Measurements from ENCODE around the gene LDLRAP1. TPM values are rescaled to one million over a fixed set of nuclear protein-coding genes. Genes with fewer than 3 reads are reported as not detected.
A peak's percentile ranks its signal among the peaks of the same experiment; 100 is the strongest.

Gene LDLRAP1
- total and polyA plus RNA-seq, 9 of the 15 experiments (the other 6 are each of a cell fraction or from before 2014, with no cell fraction given): 0.56 to 29.6 (median 16.2) TPM

- TF ChIP-seq RBM25 (IDR thresholded peaks at IDR 0.05; ENCODE audit: low read depth, low read length, severe bottlenecking): peak; percentile 99
Observed at GRCh38 chr1:25541425-25541824, 2.0 kb upstream of the LDLRAP1 start (continued).

GRCh38 chr1:25541889-25542658 is 1.3 kb upstream of the LDLRAP1 start:
- Histone ChIP-seq H3K9ac (ENCODE audit: insufficient read depth in 1 of 2, low read depth in 2 of 2, low read length in 2 of 2) (peak overlapping the region in 1 of 2 experiments; percentile 9; a peak in 1 of 4 replicates), H3K36me3 (ENCODE audit: control insufficient read depth, insufficient read depth, low read length) (no peaks in the 10 kb centered on the region), H3K9me1 (ENCODE audit: control insufficient read depth, insufficient read depth, low read length) (no peaks in the 10 kb centered on the region), H3K27me3 (ENCODE audit: control insufficient read depth in 2 of 2, insufficient read depth in 2 of 2, low read length in 2 of 2) (no peaks in the 10 kb centered on the region), H3K27ac (ENCODE audit: extremely low read depth, low read depth, low read length) (no peak overlapping the region), H3K9me3 (replicated peaks; ENCODE audit: control insufficient read depth, insufficient read depth, low read depth, low read length) (no peaks in the 10 kb centered on the region), H2AFZ (ENCODE audit: low read depth, low read length) (0 out of 2 replicates have a peak overlapping the region, but pooled peaks have one; percentile 11), H3K79me2 (ENCODE audit: control insufficient read depth, insufficient read depth, low read length) (peaks cover 22% of the 10 kb centered on the region), H3K4me3 (no peak overlapping the region), H3K4me1 (replicated peaks in 1 of 2; ENCODE audit: control insufficient read depth in 2 of 2, insufficient read depth in 2 of 2, low read length in 2 of 2) (peaks cover 22 to 29% of the 10 kb centered on the region in 2 experiments), H4K20me1 (replicated peaks; ENCODE audit: control insufficient read depth, insufficient read depth, low read length) (no peaks in the 10 kb centered on the region; the same call in 1 of the 2 replicates), H3K4me2 (ENCODE audit: insufficient read depth, low read length) (no peak overlapping the region)
- ATAC-seq (no peak), FAIRE-seq (no peak), DNase-seq (ENCODE audit: extremely low read depth in 1 of 4, low spot score in 3 of 4) (no peak)
- POLR2A ChIA-PET: interaction anchor here (0.8 kb wide), 1 partner anchor 7 kb away, joined by 3 read pairs; no protein-coding TSS in a partner anchor
- CTCF ChIA-PET (ENCODE audit: low intra/inter-chr PET ratio): no interaction called here
- 73% methylated on average over 8 of the region's 8 CpGs for whole genome bisulfite sequencing (ENCODE audit: insufficient coverage, low coverage, missing lambda C conversion rate)
- no TSS peak for BruUV-seq (replicated peaks)
- in situ Hi-C loops (cut with MboI): no loop called here
- intact Hi-C loops (cut with micrococcal nuclease): loop anchor here (5.0 to 10.0 kb wide), 2 partner anchors 153 to 255 kb away; no protein-coding TSS in a partner anchor
- TF ChIP-seq CBFA2T2 (conservative IDR thresholded peaks at IDR 0.05) (no peak), NFE2 (IDR thresholded peaks at IDR 0.05; ENCODE audit: low read depth) (no peak), ZBTB49 (CRISPR knock-in tag; IDR thresholded peaks at IDR 0.05; ENCODE audit: borderline replicate concordance) (no peak), MTF1 (CRISPR knock-in tag; IDR thresholded peaks at IDR 0.05; ENCODE audit: borderline replicate concordance) (no peak), ZFP36 (IDR thresholded peaks at IDR 0.05; ENCODE audit: low read depth, low read length, partially characterized antibody) (peak; percentile 71), SRSF9 (IDR thresholded peaks at IDR 0.05; ENCODE audit: borderline replicate concordance, low read depth, low read length) (no peak), GATAD2A (IDR thresholded peaks at IDR 0.05) (no peak), KDM1A (IDR thresholded peaks at IDR 0.05) (0 out of 4 replicates have a peak, but pooled peaks of 1 of the 2 experiments have one; percentile 40), ZNF699 (CRISPR knock-in tag; IDR thresholded peaks at IDR 0.05; ENCODE audit: insufficient replicate concordance) (no peak), TOE1 (IDR thresholded peaks at IDR 0.05; ENCODE audit: borderline replicate concordance) (no peak), TOE1 (CRISPR knock-in tag; IDR thresholded peaks at IDR 0.05; ENCODE audit: borderline replicate concordance, low read depth) (no peak), CHD4 (IDR thresholded peaks at IDR 0.05; ENCODE audit: insufficient read depth, insufficient replicate concordance, low read depth, low read length, poor library complexity, severe bottlenecking) (peak; percentile 7), ETV6 (IDR thresholded peaks at IDR 0.05; ENCODE audit: borderline replicate concordance in 1 of 2, low read depth in 2 of 2, low read length in 1 of 2) (no peak), ETV6 (CRISPR knock-in tag; IDR thresholded peaks at IDR 0.05; ENCODE audit: borderline replicate concordance) (no peak), ZNF696 (CRISPR knock-in tag; conservative IDR thresholded peaks at IDR 0.05) (no peak)

Measured in K562 (cell line).